AG10803 (cell line): Measurements from ENCODE around the gene ZBTB43.

ENCODE experiments used
- DNase-seq: peaks from one replicate; pipeline ENCODE4 v3.0.0; 2010; ENCODE audit warnings: low read depth
- H3K4me3 ChIP-seq: 2 replicates; pipeline ENCODE4 v1.5.1; 2011; ENCODE audit warnings: mild to moderate bottlenecking, low read length, control low read depth
- CTCF ChIP-seq: conservative IDR thresholded peaks from 2 replicates; pipeline ENCODE4 v1.5.1; 2011; ENCODE audit warnings: mild to moderate bottlenecking, low read length, control low read depth, inconsistent platforms

The ZBTB43 gene

GRCh38 chr9:126857261-126857960, 52.6 kb downstream of the ZBTB43 start:
- DNase-seq = peak; percentile 40
- TF ChIP-seq CTCF = no peak
- H3K4me3 ChIP-seq = no peak overlapping the region

GRCh38 chr9:126859111-126859510, 54.3 kb downstream of the ZBTB43 start:
- DNase-seq = no peak
- TF ChIP-seq CTCF = no peak
- H3K4me3 ChIP-seq = no peak overlapping the region

- DNase-seq = peak; percentile 39
- TF ChIP-seq CTCF = peak; percentile 70
- H3K4me3 ChIP-seq = peak within 1 kb of the TSS; percentile 88
These were observed 55.4 kb downstream of the ZBTB43 start, which contains the start of gene ZBTB34 for GRCh38 chr9:126860077-126860756. Gene ZBTB34 (plus strand): TSS chr9:126860639. CDS start chr9:126879400, 18,761 bp downstream.

- H3K4me3 ChIP-seq = peak overlapping the region; percentile 88
- TF ChIP-seq CTCF = no peak
- no peak for DNase-seq
These were observed 56.1 kb downstream of the ZBTB43 start for GRCh38 chr9:126860757-126861466.

- peak overlapping the region; percentile 88 for H3K4me3 ChIP-seq
- peak; percentile 53 for DNase-seq
- TF ChIP-seq CTCF = no peak
These were observed 56.9 kb downstream of the ZBTB43 start for GRCh38 chr9:126861707-126862103.

- no peak for TF ChIP-seq CTCF
- DNase-seq = no peak
- peak overlapping the region; percentile 88 for H3K4me3 ChIP-seq
These were observed 57.4 kb downstream of the ZBTB43 start for GRCh38 chr9:126862104-126862761.
